HG02885 (cell line): ENCODE data around the gene RPP38.

ENCODE experiments used
- ATAC-seq: cut with Tn5 transposase; IDR thresholded peaks from one replicate; pipeline ENCODE4 v1.9.1; 2021; ENCODE audit warnings: mild to moderate bottlenecking; ENCODE audit not compliant: unreplicated experiment, poor library complexity

RPP38 gene

GRCh38 chr10:15106352-15107013, 9.3 kb downstream of the RPP38 start:
- peak; percentile 93 for ATAC-seq

GRCh38 chr10:15112657-15113056, 15.5 kb downstream of the RPP38 start:
- no peak for ATAC-seq

GRCh38 chr10:15113766-15114165, 16.6 kb downstream of the RPP38 start:
- no peak for ATAC-seq

- ATAC-seq, result no peak
These were observed 19.1 kb downstream of the RPP38 start for GRCh38 chr10:15116225-15116624.

GRCh38 chr10:15118615-15119014, 21.5 kb downstream of the RPP38 start:
- no peak for ATAC-seq

GRCh38 chr10:15120523-15120922, 23.4 kb downstream of the RPP38 start:
- ATAC-seq, result no peak

GRCh38 chr10:15121707-15122106, 24.6 kb downstream of the RPP38 start:
- no peak for ATAC-seq

GRCh38 chr10:15122477-15123030, 25.4 kb downstream of the RPP38 start:
- peak; percentile 88 for ATAC-seq

GRCh38 chr10:15123749-15124184, 26.6 kb downstream of the RPP38 start:
- ATAC-seq, result no peak

GRCh38 chr10:15124190-15124589, 27.0 kb downstream of the RPP38 start:
- no peak for ATAC-seq

- no peak for ATAC-seq
These were observed 27.8 kb downstream of the RPP38 start for GRCh38 chr10:15124908-15125307.

GRCh38 chr10:15131330-15131729, 34.2 kb downstream of the RPP38 start:
- ATAC-seq, result no peak

- ATAC-seq, result no peak
These were observed 39.2 kb downstream of the RPP38 start for GRCh38 chr10:15136129-15137035.

GRCh38 chr10:15137036-15137359, 39.8 kb downstream of the RPP38 start:
- ATAC-seq, result no peak

- ATAC-seq, result no peak
These were observed 40.5 kb downstream of the RPP38 start for GRCh38 chr10:15137636-15138035.

- ATAC-seq, result no peak
These were observed 43.5 kb downstream of the RPP38 start for GRCh38 chr10:15140698-15141097.

GRCh38 chr10:15141136-15142054, 44.2 kb downstream of the RPP38 start:
- ATAC-seq, result peak; percentile 94

GRCh38 chr10:15144788-15145187, 47.6 kb downstream of the RPP38 start:
- ATAC-seq, result no peak

- no peak for ATAC-seq
These were observed 49.2 kb downstream of the RPP38 start for GRCh38 chr10:15146366-15146765.
